Smooth muscle cell (in vitro differentiated cells): ENCODE data around the gene C17orf100. TPM values are rescaled to one million over a fixed set of nuclear protein-coding genes. Genes with fewer than 3 reads are reported as not detected.
A peak's percentile ranks its signal among the peaks of the same experiment; 100 is the strongest.

ENCODE experiments used
- DNase-seq: peaks from one replicate; lab custom pipeline; 2025; ENCODE audit not compliant: unreplicated experiment; lab: John Stamatoyannopoulos, UW
- H2AFZ ChIP-seq: fragments of 200-600 bp; sonication (generic); 2 replicates; pipeline ENCODE4 v1.6.0; 2016; ENCODE audit warnings: antibody characterized with exemption, low read depth, mild to moderate bottlenecking
- H3F3A ChIP-seq: fragments of 200-600 bp; sonication (generic); 2 replicates; pipeline ENCODE4 v1.6.0; 2017; ENCODE audit warnings: antibody characterized with exemption, low read depth
- H3K27ac ChIP-seq: fragments of 200-600 bp; sonication (generic); 2 replicates; pipeline ENCODE4 v1.5.1; 2016; ENCODE audit warnings: low read depth, mild to moderate bottlenecking
- H3K27me3 ChIP-seq: fragments of 200-600 bp; sonication (generic); 2 replicates; pipeline ENCODE4 v1.6.1; 2016; ENCODE audit warnings: low read depth, mild to moderate bottlenecking
- H3K36me3 ChIP-seq: fragments of 200-600 bp; sonication (generic); 2 replicates; pipeline ENCODE4 v1.5.1; 2016; ENCODE audit warnings: low read depth
- H3K4me1 ChIP-seq: fragments of 200-600 bp; sonication (generic); 2 replicates; pipeline ENCODE4 v1.5.1; 2016; ENCODE audit warnings: low read depth
- H3K4me2 ChIP-seq: fragments of 200-600 bp; sonication (generic); 2 replicates; pipeline ENCODE4 v1.6.0; 2016; ENCODE audit warnings: mild to moderate bottlenecking
- H3K4me3 ChIP-seq: fragments of 200-600 bp; sonication (generic); 2 replicates; pipeline ENCODE4 v1.5.1; 2016; ENCODE audit warnings: mild to moderate bottlenecking
- H3K79me2 ChIP-seq: fragments of 200-600 bp; sonication (generic); 2 replicates; pipeline ENCODE4 v1.6.0; 2016; ENCODE audit warnings: low read depth, mild to moderate bottlenecking
- H3K9ac ChIP-seq: fragments of 200-600 bp; sonication (generic); 2 replicates; pipeline ENCODE4 v1.6.0; 2016; ENCODE audit warnings: low read depth
- H3K9me3 ChIP-seq: fragments of 200-600 bp; sonication (generic); replicated peaks from 2 replicates; pipeline ENCODE4 v1.5.1; 2016; ENCODE audit warnings: low read depth
- H4K20me1 ChIP-seq: fragments of 200-600 bp; sonication (generic); 2 replicates; pipeline ENCODE4 v1.6.0; 2016; ENCODE audit warnings: low read depth
- WGBS: methylation state at CpG from one replicate; pipeline ENCODE4 v1.1.7; 2016; ENCODE audit warnings: low lambda C conversion rate; 5-methylcytosine and 5-hydroxymethylcytosine counted together
- polyA plus RNA-seq: library from polyadenylated mRNA; unstranded; fragments of >200 nt; fragmentation: Nextera tagmentation; extraction: Ambion mirVana; gene quantifications from 2 replicates; pipeline ENCODE4 v1.2.1, GENCODE V29; 2016
- total RNA-seq: library from RNA; depleted of rRNA; stranded (reverse); fragments of >200 nt; gene quantifications from 2 replicates; pipeline ENCODE4 v1.2.3, GENCODE V29; 2014
- TF ChIP-seq, protein P1 (sequence below): fragments of 200-600 bp; sonication (generic); IDR thresholded peaks from 2 replicates; pipeline ENCODE4 v1.5.1; 2017; ENCODE audit warnings: borderline replicate concordance, mild to moderate bottlenecking, antibody characterized with exemption; ENCODE audit not compliant: insufficient read depth, poor library complexity, severe bottlenecking

Gene C17orf100
- total and polyA plus RNA-seq, 2 experiments from 2014 or later = 5.5 to 5.8 TPM

- Histone ChIP-seq H3K36me3 (peaks cover 3% of the 10 kb centered on the region), H3K27me3 (no peaks in the 10 kb centered on the region), H3K9me3 (no peaks in the 10 kb centered on the region), H2AFZ (no peak overlapping the region), H3F3A (peaks cover 6% of the 10 kb centered on the region), H3K27ac (peak overlapping the region; percentile 96), H3K79me2 (peaks cover 48% of the 10 kb centered on the region), H3K9ac (no peak overlapping the region), H3K4me2 (peak overlapping the region; percentile 90), H3K4me3 (peak overlapping the region; percentile 74), H3K4me1 (peaks cover 11% of the 10 kb centered on the region), H4K20me1 (peaks cover 53% of the 10 kb centered on the region)
- no peak for DNase-seq
- 90% methylated on average over 2 of the region's 2 CpGs for WGBS
- TF ChIP-seq, protein P1, sequence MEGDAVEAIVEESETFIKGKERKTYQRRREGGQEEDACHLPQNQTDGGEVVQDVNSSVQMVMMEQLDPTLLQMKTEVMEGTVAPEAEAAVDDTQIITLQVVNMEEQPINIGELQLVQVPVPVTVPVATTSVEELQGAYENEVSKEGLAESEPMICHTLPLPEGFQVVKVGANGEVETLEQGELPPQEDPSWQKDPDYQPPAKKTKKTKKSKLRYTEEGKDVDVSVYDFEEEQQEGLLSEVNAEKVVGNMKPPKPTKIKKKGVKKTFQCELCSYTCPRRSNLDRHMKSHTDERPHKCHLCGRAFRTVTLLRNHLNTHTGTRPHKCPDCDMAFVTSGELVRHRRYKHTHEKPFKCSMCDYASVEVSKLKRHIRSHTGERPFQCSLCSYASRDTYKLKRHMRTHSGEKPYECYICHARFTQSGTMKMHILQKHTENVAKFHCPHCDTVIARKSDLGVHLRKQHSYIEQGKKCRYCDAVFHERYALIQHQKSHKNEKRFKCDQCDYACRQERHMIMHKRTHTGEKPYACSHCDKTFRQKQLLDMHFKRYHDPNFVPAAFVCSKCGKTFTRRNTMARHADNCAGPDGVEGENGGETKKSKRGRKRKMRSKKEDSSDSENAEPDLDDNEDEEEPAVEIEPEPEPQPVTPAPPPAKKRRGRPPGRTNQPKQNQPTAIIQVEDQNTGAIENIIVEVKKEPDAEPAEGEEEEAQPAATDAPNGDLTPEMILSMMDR = no peak
Measured at GRCh38 chr17:6642592-6642991, 9.0 kb upstream of the C17orf100 start.

GRCh38 chr17:6643451-6644125 lies 8.0 kb upstream of the C17orf100 start:
- Histone ChIP-seq H3K27ac (peak overlapping the region; percentile 96), H3K4me3 (no peak overlapping the region), H3K4me2 (no peak overlapping the region), H3K9ac (no peak overlapping the region), H2AFZ (no peak overlapping the region), H3K9me3 (no peaks in the 10 kb centered on the region), H3K27me3 (no peaks in the 10 kb centered on the region), H3K4me1 (peaks cover 11% of the 10 kb centered on the region), H4K20me1 (peaks cover 59% of the 10 kb centered on the region), H3F3A (peaks cover 6% of the 10 kb centered on the region), H3K79me2 (peaks cover 48% of the 10 kb centered on the region), H3K36me3 (peaks cover 5% of the 10 kb centered on the region)
- TF ChIP-seq, protein P1 = no peak
- DNase-seq = no peak
- 87% methylated on average over 5 of the region's 5 CpGs for WGBS

DNA sequence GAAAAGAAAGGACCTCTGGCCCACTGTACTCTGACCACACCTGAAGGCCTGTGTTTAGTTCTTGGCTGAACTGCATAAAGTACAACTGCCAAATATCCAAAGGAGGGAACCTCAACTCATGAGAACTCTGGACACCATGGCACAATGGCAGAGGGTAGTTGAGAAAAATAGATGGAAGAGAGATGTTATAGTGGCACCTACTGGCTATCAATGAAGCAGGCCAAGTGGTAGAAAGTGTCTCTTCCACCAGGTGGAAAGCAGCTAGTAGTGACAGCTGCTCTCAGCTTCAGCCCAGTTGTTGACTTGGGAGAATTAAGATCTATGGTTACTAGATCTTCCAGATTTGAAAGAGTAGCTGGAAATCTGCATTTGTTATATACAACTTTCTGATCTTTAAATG lies 3.4 kb upstream of the C17orf100 start:
- H3F3A ChIP-seq = no peaks in the 10 kb centered on the region
- H3K4me2 ChIP-seq = no peak overlapping the region
- peaks cover 70% of the 10 kb centered on the region for H4K20me1 ChIP-seq
- TF ChIP-seq, protein P1 = no peak
- H2AFZ ChIP-seq = no peak overlapping the region
- H3K27ac ChIP-seq = no peak overlapping the region
- H3K36me3 ChIP-seq = peaks cover 7% of the 10 kb centered on the region
- peaks cover 27% of the 10 kb centered on the region for H3K4me1 ChIP-seq
- H3K79me2 ChIP-seq = peaks cover 41% of the 10 kb centered on the region
- no peak overlapping the region for H3K9ac ChIP-seq
- H3K4me3 ChIP-seq = no peak overlapping the region
- H3K9me3 ChIP-seq = no peaks in the 10 kb centered on the region
- peaks cover 12% of the 10 kb centered on the region for H3K27me3 ChIP-seq
- no peak for DNase-seq

DNA sequence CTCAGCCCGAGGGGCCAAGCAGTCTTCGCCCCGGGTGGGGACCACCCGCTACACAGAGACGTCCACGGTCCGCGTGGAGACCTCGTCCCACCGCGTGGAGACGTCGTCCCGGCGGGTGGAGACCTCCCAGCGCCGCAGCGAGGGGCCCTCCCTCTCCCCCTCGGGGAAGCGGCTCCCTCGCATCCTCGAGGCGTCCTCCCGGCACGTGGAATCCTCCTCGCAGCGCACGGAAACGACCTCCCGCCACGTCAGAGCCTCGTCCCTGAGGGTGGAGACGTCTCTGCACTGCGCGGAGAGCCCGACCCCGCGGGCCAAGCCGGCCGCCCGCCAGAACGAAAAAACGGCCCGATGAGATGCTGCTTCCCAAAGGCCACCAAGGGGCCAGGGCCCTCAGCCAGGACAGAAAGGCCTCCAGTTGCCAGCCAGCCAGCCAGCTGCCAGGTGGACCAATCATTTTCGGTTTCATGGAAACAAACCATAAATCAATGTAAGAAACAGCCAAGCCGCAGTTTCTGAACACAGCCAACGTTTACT lies 424 bp downstream of the C17orf100 start:
- Histone ChIP-seq H2AFZ (peak overlapping the region; percentile 85), H3K79me2 (peaks cover 41% of the 10 kb centered on the region), H3K9me3 (no peaks in the 10 kb centered on the region), H3K27ac (no peak overlapping the region), H3K36me3 (peaks cover 6% of the 10 kb centered on the region), H3K4me1 (peaks cover 41% of the 10 kb centered on the region), H3K4me2 (peak overlapping the region; percentile 87), H3K4me3 (peak overlapping the region; percentile 80), H3F3A (no peaks in the 10 kb centered on the region), H3K27me3 (peaks cover 45% of the 10 kb centered on the region), H3K9ac (peak overlapping the region; percentile 45), H4K20me1 (peaks cover 37% of the 10 kb centered on the region)
- 55% methylated on average over 41 of the region's 47 CpGs for WGBS
- TF ChIP-seq, protein P1 = no peak
- DNase-seq = no peak
